Glutamatergic neuron (in vitro differentiated cells): ENCODE results near the gene NMB. TPM values are rescaled to one million over a fixed set of nuclear protein-coding genes. Genes with fewer than 3 reads are reported as not detected.
A peak's percentile ranks its signal among the peaks of the same experiment; 100 is the strongest.

Experiments used
- DNase-seq: peaks from one replicate; pipeline ENCODE4 v3.0.0; 2022
- H3K27ac Mint-ChIP-seq: one replicate; pipeline ENCODE4 v1.8.0; 2020; ENCODE audit warnings: mild to moderate bottlenecking, mixed read lengths, inconsistent platforms; ENCODE audit not compliant: unreplicated experiment
- H3K27me3 Mint-ChIP-seq: one replicate; pipeline ENCODE4 v1.8.0; 2020; ENCODE audit warnings: mild to moderate bottlenecking, moderate library complexity, mixed read lengths, inconsistent platforms; ENCODE audit not compliant: unreplicated experiment
- H3K36me3 Mint-ChIP-seq: one replicate; pipeline ENCODE4 v1.8.0; 2020; ENCODE audit warnings: mild to moderate bottlenecking, mixed read lengths, inconsistent platforms; ENCODE audit not compliant: unreplicated experiment
- H3K4me1 Mint-ChIP-seq: one replicate; pipeline ENCODE4 v1.8.0; 2020; ENCODE audit warnings: mild to moderate bottlenecking, low read depth, mixed read lengths, inconsistent platforms; ENCODE audit not compliant: unreplicated experiment
- H3K4me3 Mint-ChIP-seq: one replicate; pipeline ENCODE4 v1.8.0; 2020; ENCODE audit warnings: mild to moderate bottlenecking, mixed read lengths, inconsistent platforms; ENCODE audit not compliant: unreplicated experiment
- H3K9me3 Mint-ChIP-seq: one replicate; pipeline ENCODE4 v1.8.0; 2020; ENCODE audit warnings: mild to moderate bottlenecking, moderate library complexity, mixed read lengths, inconsistent platforms; ENCODE audit not compliant: unreplicated experiment
- long read RNA-seq: library from polyadenylated mRNA; unstranded; transcript quantifications from one replicate; pipeline ENCODE4 v2.0.0, GENCODE V29; 2020; ENCODE audit not compliant: unreplicated experiment
- total RNA-seq: library from RNA; stranded (reverse); fragmentation: NEBNext Ultra II Directional; extraction: Animal tissue kit (Norgen Biotek cat#: 25700); gene quantifications from one replicate; pipeline ENCODE4 v1.2.1, GENCODE V29; 2021; ENCODE audit not compliant: unreplicated experiment
- TF ChIP-seq, protein P1 (sequence below): fragments of 200-600 bp; sonication (generic); IDR thresholded peaks from one replicate; pipeline ENCODE4 v1.5.0; 2021; ENCODE audit not compliant: partially characterized antibody, unreplicated experiment

NMB gene, protein sequence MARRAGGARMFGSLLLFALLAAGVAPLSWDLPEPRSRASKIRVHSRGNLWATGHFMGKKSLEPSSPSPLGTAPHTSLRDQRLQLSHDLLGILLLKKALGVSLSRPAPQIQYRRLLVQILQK
- 6.9 TPM for total RNA-seq
- long read RNA-seq, partial matches to known transcripts, result 0 of 4 reads
- long read RNA-seq, other reads (novel, unspliced or antisense), result 0 of 4 reads

DNA sequence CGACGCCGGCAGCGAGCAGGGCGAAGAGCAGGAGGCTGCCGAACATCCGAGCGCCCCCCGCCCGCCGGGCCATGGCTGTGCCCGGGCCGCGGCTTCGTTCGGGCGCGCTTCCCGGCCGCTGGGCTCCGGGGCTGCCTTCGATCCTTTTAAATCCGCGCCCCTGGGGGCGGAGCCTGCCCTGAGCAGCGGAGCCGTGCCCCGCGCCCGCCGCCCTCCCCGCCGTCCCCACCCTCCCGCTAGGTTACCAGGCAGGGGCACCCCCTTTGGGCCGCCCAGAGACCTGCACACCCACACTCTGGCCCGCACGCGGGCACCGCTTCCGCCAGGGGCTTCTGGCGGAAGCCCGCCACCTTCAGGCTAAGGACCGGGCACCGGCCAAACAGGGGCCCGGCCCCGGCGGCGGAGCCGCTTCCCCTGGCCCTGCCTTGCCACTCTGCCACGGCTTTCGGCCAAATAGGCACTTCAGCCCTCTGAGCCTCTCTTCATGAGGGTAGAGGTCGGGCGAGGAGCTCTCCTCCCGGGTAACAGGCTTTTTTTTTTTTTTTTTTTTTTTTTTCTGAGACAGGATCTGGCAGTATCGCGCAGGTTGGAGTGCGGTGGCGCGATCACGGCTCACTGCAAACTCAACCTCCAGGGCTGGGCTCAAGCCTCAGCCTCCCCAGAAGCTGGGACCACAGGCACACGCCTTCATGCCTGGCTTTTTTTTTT, at the start of gene NMB:
NMB (minus strand) TSS at position 120 of the 708 bp plus-strand sequence; CDS start at position 73, 47 bp downstream.
- H3K4me1 Mint-ChIP-seq, result peaks cover 15% of the 10 kb centered on the region
- peaks cover 9% of the 10 kb centered on the region for H3K27me3 Mint-ChIP-seq
- H3K36me3 Mint-ChIP-seq, result no peaks in the 10 kb centered on the region
- peak within 1 kb of the TSS; percentile 4 for H3K27ac Mint-ChIP-seq
- peak within 1 kb of the TSS; percentile 76 for H3K4me3 Mint-ChIP-seq
- peaks cover 6% of the 10 kb centered on the region for H3K9me3 Mint-ChIP-seq
- TF ChIP-seq, protein P1, sequence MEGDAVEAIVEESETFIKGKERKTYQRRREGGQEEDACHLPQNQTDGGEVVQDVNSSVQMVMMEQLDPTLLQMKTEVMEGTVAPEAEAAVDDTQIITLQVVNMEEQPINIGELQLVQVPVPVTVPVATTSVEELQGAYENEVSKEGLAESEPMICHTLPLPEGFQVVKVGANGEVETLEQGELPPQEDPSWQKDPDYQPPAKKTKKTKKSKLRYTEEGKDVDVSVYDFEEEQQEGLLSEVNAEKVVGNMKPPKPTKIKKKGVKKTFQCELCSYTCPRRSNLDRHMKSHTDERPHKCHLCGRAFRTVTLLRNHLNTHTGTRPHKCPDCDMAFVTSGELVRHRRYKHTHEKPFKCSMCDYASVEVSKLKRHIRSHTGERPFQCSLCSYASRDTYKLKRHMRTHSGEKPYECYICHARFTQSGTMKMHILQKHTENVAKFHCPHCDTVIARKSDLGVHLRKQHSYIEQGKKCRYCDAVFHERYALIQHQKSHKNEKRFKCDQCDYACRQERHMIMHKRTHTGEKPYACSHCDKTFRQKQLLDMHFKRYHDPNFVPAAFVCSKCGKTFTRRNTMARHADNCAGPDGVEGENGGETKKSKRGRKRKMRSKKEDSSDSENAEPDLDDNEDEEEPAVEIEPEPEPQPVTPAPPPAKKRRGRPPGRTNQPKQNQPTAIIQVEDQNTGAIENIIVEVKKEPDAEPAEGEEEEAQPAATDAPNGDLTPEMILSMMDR, result peak; percentile 48
- DNase-seq, result peak; percentile 84

DNA sequence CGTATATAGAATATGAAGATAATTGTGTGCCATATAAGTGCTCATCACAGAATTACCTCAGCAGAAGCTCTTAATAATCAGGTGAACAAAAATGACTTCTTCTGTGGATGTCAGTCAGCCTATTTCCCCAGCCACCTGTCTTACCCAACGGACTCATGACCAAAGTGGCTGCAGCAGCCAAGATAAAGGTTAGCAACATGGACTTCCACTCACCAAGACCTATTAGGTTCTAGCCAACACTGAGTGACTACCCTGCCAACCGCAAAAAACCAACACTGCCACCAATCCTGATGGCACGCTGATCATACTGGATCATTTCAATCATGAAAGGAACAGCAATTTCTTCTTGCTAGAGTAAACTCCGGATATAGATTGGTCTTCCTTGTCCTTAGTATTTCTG, 45.8 kb upstream of the NMB start:
- TF ChIP-seq, protein P1, result no peak
- H3K4me1 Mint-ChIP-seq, result peaks cover 7% of the 10 kb centered on the region
- no peak overlapping the region for H3K27ac Mint-ChIP-seq
- no peaks in the 10 kb centered on the region for H3K9me3 Mint-ChIP-seq
- no peak overlapping the region for H3K4me3 Mint-ChIP-seq
- no peak for DNase-seq
- no peaks in the 10 kb centered on the region for H3K27me3 Mint-ChIP-seq
- no peaks in the 10 kb centered on the region for H3K36me3 Mint-ChIP-seq

DNA sequence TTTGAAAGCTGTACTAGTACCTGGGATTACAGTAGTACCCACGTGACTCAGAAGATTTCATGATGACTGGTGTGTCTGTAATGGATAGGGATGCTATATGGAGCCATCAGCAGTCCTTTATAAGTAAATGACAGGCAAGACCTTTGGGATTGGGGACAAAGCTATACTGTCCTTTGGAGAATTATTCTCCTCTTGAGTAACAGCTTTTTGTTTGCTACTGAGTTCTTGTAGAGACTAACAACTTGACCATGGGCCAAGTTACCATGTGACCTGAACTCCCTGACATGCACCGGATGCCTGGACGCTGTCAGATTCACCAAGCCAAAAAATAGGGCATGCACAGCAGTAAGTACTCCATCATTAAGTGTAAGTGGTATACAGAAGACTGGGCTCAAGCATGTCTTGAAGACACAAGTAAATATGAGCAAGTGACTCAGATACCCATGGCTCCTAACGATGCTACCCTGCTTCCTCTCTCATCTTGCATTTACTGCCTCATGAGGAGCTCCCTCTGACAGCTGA, 45.0 kb upstream of the NMB start:
- Mint-ChIP-seq H3K36me3 (no peaks in the 10 kb centered on the region), H3K4me1 (peaks cover 7% of the 10 kb centered on the region), H3K9me3 (no peaks in the 10 kb centered on the region), H3K4me3 (no peak overlapping the region), H3K27me3 (no peaks in the 10 kb centered on the region), H3K27ac (no peak overlapping the region)
- TF ChIP-seq, protein P1, result no peak
- DNase-seq, result no peak

DNA sequence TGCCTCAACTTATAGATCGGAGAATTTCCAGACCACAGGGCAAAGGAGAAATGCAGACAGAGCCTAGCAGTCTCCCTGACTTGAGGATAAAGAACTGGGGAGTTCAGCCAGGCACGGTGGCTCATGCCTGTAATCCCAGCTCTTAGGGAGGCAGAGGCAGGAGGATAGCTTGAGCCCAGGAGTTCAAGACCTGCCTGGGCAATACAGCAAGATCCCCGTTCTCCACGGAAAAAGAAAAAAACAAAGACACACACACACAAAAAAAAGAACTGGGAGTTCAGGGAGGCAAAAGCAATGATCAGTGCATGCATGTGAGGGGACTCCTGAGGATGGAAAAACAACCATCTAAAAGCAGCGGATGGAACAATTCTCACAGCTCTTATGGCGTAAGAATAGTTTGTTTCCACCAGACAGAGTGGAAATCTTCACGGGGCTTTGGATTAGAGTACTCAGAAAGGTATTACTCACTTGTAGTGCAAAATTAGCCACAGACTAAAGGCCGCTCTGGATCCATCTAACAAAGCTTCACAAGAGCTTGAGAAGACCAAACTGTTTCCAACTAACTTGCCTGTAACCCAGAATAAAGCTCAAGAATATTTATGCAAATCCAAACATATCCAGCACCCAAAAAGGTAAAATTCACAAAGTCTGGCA, 41.7 kb upstream of the NMB start:
- no peak overlapping the region for H3K27ac Mint-ChIP-seq
- H3K4me3 Mint-ChIP-seq, result no peak overlapping the region
- no peaks in the 10 kb centered on the region for H3K27me3 Mint-ChIP-seq

More for the DNA sequence above, 41.7 kb upstream of the NMB start:
- TF ChIP-seq, protein P1, result no peak
- Mint-ChIP-seq H3K36me3 (no peaks in the 10 kb centered on the region), H3K9me3 (no peaks in the 10 kb centered on the region), H3K4me1 (peaks cover 2% of the 10 kb centered on the region)
- DNase-seq, result no peak
